HepG2 (cell line): ENCODE data around the gene HS2ST1. TPM values are rescaled to one million over a fixed set of nuclear protein-coding genes. Genes with fewer than 3 reads are reported as not detected.

Source experiments
- ATAC-seq: fragments of 200-7000 bp; cut with Tn5 transposase; 3 replicates; pipeline ENCODE4 v1.9.1; 2020; ENCODE audit warnings: mild to moderate bottlenecking, moderate library complexity
- BruUV-seq: library from RNA; stranded (reverse); fragments of 400-500 nt; replicated peaks from 2 replicates; lab custom pipeline; 2021; lab: Mats Ljungman, UMichigan
- CTCF ChIA-PET: fragments of 300-600 bp; formaldehyde crosslinking; extraction: SDS; loops from one replicate; lab custom pipeline; 2021; ENCODE audit warnings: low total read pairs, inconsistent platforms, low intra/inter-chr PET ratio; lab: Yijun Ruan, JAX
- POLR2A ChIA-PET: fragments of 350-600 bp; sonication (Branson Sonifier 250); formaldehyde crosslinking; loops from one replicate; lab custom pipeline; 2020; ENCODE audit warnings: antibody characterized with exemption, inconsistent platforms; lab: Yijun Ruan, JAX
- DNase-seq: peaks from one replicate; pipeline ENCODE4 v3.0.0-alpha.2; 2015; ENCODE audit warnings: low spot score
- FAIRE-seq: peaks from 3 replicates; lab custom pipeline; 2011; peaks lifted over from hg19 to GRCh38; lab: Jason Lieb, UNC
- H2AFZ ChIP-seq: one replicate; pipeline ENCODE4 v1.6.1; 2011; ENCODE audit warnings: low read length, inconsistent platforms
- H3K27ac ChIP-seq: fragments of 300-600 bp; 3 replicates; pipeline ENCODE4 v1.8.0; 2011; ENCODE audit warnings: mixed run types, mild to moderate bottlenecking, mixed read lengths, low read length, inconsistent platforms; ENCODE audit not compliant: insufficient read depth; ENCODE audit errors: extremely low read length
- H3K27me3 ChIP-seq, 2 experiments: fragments of 200-600 bp in 1 of 2; 2 replicates in 1 of 2; 3 replicates in 1 of 2; pipeline versions ENCODE4 v1.6.0 to v1.8.0; 2011; ENCODE audit warnings: low read length in 2 of 2, mild to moderate bottlenecking in 2 of 2, moderate library complexity in 2 of 2, inconsistent platforms in 1 of 2; ENCODE audit not compliant: insufficient read depth in 2 of 2, control insufficient read depth in 1 of 2
- H3K36me3 ChIP-seq, 2 experiments: fragments of 200-600 bp in 1 of 2; replicated peaks in 1 of 2; 2 replicates in 1 of 2; 3 replicates in 1 of 2; pipeline versions ENCODE4 v1.5.1 to v1.8.0; 2011; ENCODE audit warnings: low read length in 2 of 2, inconsistent platforms in 1 of 2; ENCODE audit not compliant: insufficient read depth in 2 of 2, control insufficient read depth in 1 of 2
- H3K4me1 ChIP-seq: 2 replicates; pipeline ENCODE4 v1.5.1; 2012; ENCODE audit warnings: low read length, inconsistent platforms; ENCODE audit not compliant: insufficient read depth
- H3K4me2 ChIP-seq: 2 replicates; pipeline ENCODE4 v1.6.0; 2011; ENCODE audit warnings: low read depth, low read length, inconsistent platforms
- H3K4me3 ChIP-seq, 3 experiments: fragments of 200-600 bp in 1 of 3; sonication (generic), shearing (Covaris generic) in 1 of 3; replicated peaks in 1 of 3; 2 replicates each; pipeline ENCODE4 v1.5.1; 2011 to 2016; ENCODE audit warnings: low read length in 3 of 3, inconsistent platforms in 2 of 3, low read depth in 2 of 3, mild to moderate bottlenecking in 2 of 3, control low read depth in 1 of 3, mixed read lengths in 1 of 3; ENCODE audit not compliant: insufficient read depth in 1 of 3
- H3K79me2 ChIP-seq: one replicate; pipeline ENCODE4 v1.6.1; 2011; ENCODE audit warnings: low read length, inconsistent platforms; ENCODE audit not compliant: insufficient read depth
- H3K9ac ChIP-seq: 2 replicates; pipeline ENCODE4 v1.6.0; 2011; ENCODE audit warnings: mild to moderate bottlenecking, low read depth, low read length, inconsistent platforms; ENCODE audit not compliant: insufficient read depth
- H3K9me3 ChIP-seq: 2 replicates; pipeline ENCODE4 v1.5.1; 2012; ENCODE audit warnings: mild to moderate bottlenecking, low read length
- H4K20me1 ChIP-seq: 2 replicates; pipeline ENCODE4 v1.6.0; 2011; ENCODE audit warnings: inconsistent platforms, mild to moderate bottlenecking, low read length, moderate library complexity; ENCODE audit not compliant: insufficient read depth
- AHDC1 ChIP-seq: sonication (generic); formaldehyde crosslinking; IDR thresholded peaks from 2 replicates; pipeline ENCODE4 v1.5.1; 2020; ENCODE audit warnings: mild to moderate bottlenecking, missing genetic modification reagents, borderline replicate concordance
- IKZF4 ChIP-seq: sonication (generic); formaldehyde crosslinking; IDR thresholded peaks from 2 replicates; pipeline ENCODE4 v1.5.1; 2020; ENCODE audit warnings: borderline replicate concordance, mild to moderate bottlenecking, low read depth, missing genetic modification reagents; ENCODE audit errors: not compliant biosample characterization
- MED13 ChIP-seq: sonication (generic); formaldehyde crosslinking; IDR thresholded peaks from 2 replicates; pipeline ENCODE4 v1.5.0; 2020; ENCODE audit warnings: missing genetic modification reagents
- NFATC3 ChIP-seq: sonication (generic); formaldehyde crosslinking; IDR thresholded peaks from 2 replicates; pipeline ENCODE4 v1.5.1; 2020; ENCODE audit warnings: mild to moderate bottlenecking, missing genetic modification reagents
- SP4 ChIP-seq: sonication (generic); formaldehyde crosslinking; IDR thresholded peaks from 2 replicates; pipeline ENCODE4 v1.8.1; 2023; ENCODE audit warnings: mild to moderate bottlenecking, missing genetic modification reagents
- SPEN ChIP-seq: sonication (generic); formaldehyde crosslinking; IDR thresholded peaks from 2 replicates; pipeline ENCODE4 v1.5.1; 2020; ENCODE audit warnings: low read depth, mild to moderate bottlenecking, missing genetic modification reagents
- WIZ ChIP-seq: sonication (generic); formaldehyde crosslinking; IDR thresholded peaks from 2 replicates; pipeline ENCODE4 v1.5.1; 2020; ENCODE audit warnings: mild to moderate bottlenecking, missing genetic modification reagents
- ZHX1 ChIP-seq: sonication (generic); formaldehyde crosslinking; IDR thresholded peaks from 2 replicates; pipeline ENCODE4 v1.8.1; 2022; ENCODE audit warnings: low read depth, mild to moderate bottlenecking, missing genetic modification reagents
- ZNF263 ChIP-seq: sonication (generic); formaldehyde crosslinking; IDR thresholded peaks from 2 replicates; pipeline ENCODE4 v1.4.0; 2020; ENCODE audit warnings: missing genetic modification reagents
- ZNF614 ChIP-seq: IDR thresholded peaks from 2 replicates; pipeline ENCODE4 v1.6.1; 2018; ENCODE audit warnings: missing biosample characterization, missing genetic modification reagents, inconsistent platforms, borderline replicate concordance
- WGBS: methylation state at CpG from one replicate; pipeline ENCODE4 v1.1.6; 2017; ENCODE audit warnings: low lambda C conversion rate; 5-methylcytosine and 5-hydroxymethylcytosine counted together
- in situ Hi-C: cut with HindIII; loops from 2 replicates; pipeline ENCODE4 v1.10.0; 2017; ENCODE audit warnings: low pct_unique_long_range_greater_than_20kb; ENCODE audit not compliant: extremely low pct_ligation_motif_present
- intact Hi-C: fragments of 100-400 bp; cut with micrococcal nuclease; formaldehyde crosslinking; loops from one replicate; pipeline ENCODE4 v1.10.0; 2022; ENCODE audit not compliant: unreplicated experiment
- polyA plus RNA-seq, 8 experiments: library from polyadenylated mRNA; depleted of rRNA in 3 of 8; stranded (reverse) in 7 of 8; unstranded in 1 of 8; fragments of >200 nt; fragmentation: Illumina TruSeq in 4 of 8; extraction: Trizol in 4 of 8; gene quantifications; 2 replicates each; pipeline versions ENCODE4 v1.2.1 to v1.2.3, GENCODE V29; 2011 to 2016; ENCODE audit warnings: low read depth in 4 of 8, missing spikeins in 1 of 8, mixed read lengths in 1 of 8; ENCODE audit not compliant: insufficient read depth in 1 of 8
- total RNA-seq, 5 experiments: library from RNA; depleted of rRNA; stranded (reverse); fragments of >200 nt; fragmentation: Illumina TruSeq; extraction: Trizol; gene quantifications; 2 replicates each; pipeline ENCODE4 v1.2.3, GENCODE V29; 2016; ENCODE audit warnings: low read depth in 1 of 5
- TF ChIP-seq, protein P1 (sequence below): sonication (generic); formaldehyde crosslinking; IDR thresholded peaks from 2 replicates; pipeline ENCODE4 v1.8.1; 2023; ENCODE audit warnings: mild to moderate bottlenecking, missing genetic modification reagents

Gene HS2ST1
- total and polyA plus RNA-seq, 2 of the 13 experiments (the other 11 are each of a cell fraction or from before 2014, with no cell fraction given) = 22.1 to 58.7 TPM

GRCh38 chr1:87115891-87116290 lies 201.5 kb downstream of the HS2ST1 start:
- FAIRE-seq = no peak
- H3K9ac ChIP-seq = no peak overlapping the region
- BruUV-seq = no TSS peak
- H3K79me2 ChIP-seq = no peaks in the 10 kb centered on the region
- H3K9me3 ChIP-seq = no peaks in the 10 kb centered on the region
- DNase-seq = no peak
- no peaks in the 10 kb centered on the region for H4K20me1 ChIP-seq
- WGBS = 74% methylated on average over 3 of the region's 3 CpGs
- no peak overlapping the region for H3K4me3 ChIP-seq
- POLR2A ChIA-PET = no interaction called here
- no peak overlapping the region for H3K27ac ChIP-seq
- H3K4me2 ChIP-seq = no peak overlapping the region
- peaks cover 18% of the 10 kb centered on the region for H3K4me1 ChIP-seq
- no peaks in the 10 kb centered on the region for H3K36me3 ChIP-seq
- in situ Hi-C loops = no loop called here
- no peaks in the 10 kb centered on the region for H3K27me3 ChIP-seq
- ATAC-seq = no peak
- intact Hi-C loops = no loop called here
- no peak overlapping the region for H2AFZ ChIP-seq
- CTCF ChIA-PET = no interaction called here
- TF ChIP-seq ZNF614 (CRISPR knock-in tag) = no peak
- no peak for TF ChIP-seq MED13 (CRISPR knock-in tag)
- TF ChIP-seq AHDC1 (CRISPR knock-in tag) = no peak
- TF ChIP-seq ZHX1 (CRISPR knock-in tag) = no peak
- TF ChIP-seq WIZ (CRISPR knock-in tag) = no peak
- no peak for TF ChIP-seq ZNF263 (CRISPR knock-in tag)
- no peak for TF ChIP-seq SP4 (CRISPR knock-in tag)
- TF ChIP-seq IKZF4 (CRISPR knock-in tag) = no peak
- no peak for TF ChIP-seq NFATC3 (CRISPR knock-in tag)
- TF ChIP-seq, protein P1, sequence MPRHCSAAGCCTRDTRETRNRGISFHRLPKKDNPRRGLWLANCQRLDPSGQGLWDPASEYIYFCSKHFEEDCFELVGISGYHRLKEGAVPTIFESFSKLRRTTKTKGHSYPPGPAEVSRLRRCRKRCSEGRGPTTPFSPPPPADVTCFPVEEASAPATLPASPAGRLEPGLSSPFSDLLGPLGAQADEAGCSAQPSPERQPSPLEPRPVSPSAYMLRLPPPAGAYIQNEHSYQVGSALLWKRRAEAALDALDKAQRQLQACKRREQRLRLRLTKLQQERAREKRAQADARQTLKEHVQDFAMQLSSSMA (CRISPR knock-in tag) = no peak
- TF ChIP-seq SPEN (CRISPR knock-in tag) = no peak
